Mesenchymal stem cell (in vitro differentiated cells and primary cell): ENCODE data around the gene RAB11B.

Experiments
- DNase-seq: peaks from one replicate; pipeline ENCODE4 v3.0.0-alpha.2; 2013
- H2AFZ ChIP-seq: one replicate; pipeline ENCODE4 v1.6.1; 2013; ENCODE audit warnings: low read depth, mild to moderate bottlenecking, control low read depth, inconsistent platforms, low read length, moderate library complexity
- H2AK5ac ChIP-seq: 2 replicates; pipeline ENCODE4 v1.6.1; 2013; ENCODE audit warnings: low read length, moderate library complexity, mild to moderate bottlenecking, inconsistent platforms; ENCODE audit not compliant: severe bottlenecking
- H2BK120ac ChIP-seq: one replicate; pipeline ENCODE4 v1.6.1; 2013; ENCODE audit warnings: low read depth, mild to moderate bottlenecking, inconsistent platforms, low read length, moderate library complexity
- H2BK12ac ChIP-seq, 2 experiments: one replicate each; pipeline ENCODE4 v1.6.1; 2013; ENCODE audit warnings: inconsistent platforms in 2 of 2, low read length in 2 of 2, mild to moderate bottlenecking in 2 of 2, moderate library complexity in 2 of 2, control low read depth in 1 of 2
- H2BK15ac ChIP-seq: one replicate; pipeline ENCODE4 v1.6.1; 2013; ENCODE audit warnings: mild to moderate bottlenecking, low read depth, inconsistent platforms; ENCODE audit not compliant: poor library complexity, severe bottlenecking
- H2BK5ac ChIP-seq: 2 replicates; pipeline ENCODE4 v1.6.1; 2013; ENCODE audit warnings: low read depth, mild to moderate bottlenecking, low read length, control low read depth, inconsistent platforms; ENCODE audit not compliant: poor library complexity, severe bottlenecking
- H3K14ac ChIP-seq, 2 experiments: one replicate each; pipeline ENCODE4 v1.6.1; 2013; ENCODE audit warnings: inconsistent platforms in 2 of 2, low read length in 2 of 2, control low read depth in 1 of 2, mild to moderate bottlenecking in 1 of 2, moderate library complexity in 1 of 2
- H3K18ac ChIP-seq, 2 experiments: one replicate each; pipeline ENCODE4 v1.6.1; 2013; ENCODE audit warnings: inconsistent platforms in 2 of 2, low read length in 2 of 2, control low read depth in 1 of 2, low read depth in 1 of 2, mild to moderate bottlenecking in 1 of 2
- H3K23ac ChIP-seq, 2 experiments: one replicate each; pipeline ENCODE4 v1.6.1; 2013; ENCODE audit warnings: inconsistent platforms in 2 of 2, low read length in 2 of 2, mild to moderate bottlenecking in 2 of 2, moderate library complexity in 2 of 2, control low read depth in 1 of 2
- H3K27ac ChIP-seq: 2 replicates; pipeline ENCODE4 v1.5.1; 2013; ENCODE audit warnings: mild to moderate bottlenecking, moderate library complexity, low read length, control low read depth, inconsistent platforms; ENCODE audit not compliant: poor library complexity, severe bottlenecking
- H3K27me3 ChIP-seq, 2 experiments: 2 replicates each; pipeline versions ENCODE4 v1.6.1 to v1.7.0; 2013; ENCODE audit warnings: low read length in 2 of 2, mild to moderate bottlenecking in 2 of 2, moderate library complexity in 2 of 2, control low read depth in 1 of 2, inconsistent platforms in 1 of 2; ENCODE audit not compliant: control insufficient read depth in 1 of 2, insufficient read depth in 1 of 2
- H3K36me3 ChIP-seq, 2 experiments: 2 replicates each; pipeline versions ENCODE4 v1.6.1 to v1.7.0; 2013; ENCODE audit warnings: low read length in 2 of 2, control low read depth in 1 of 2, inconsistent platforms in 1 of 2, low read depth in 1 of 2, mild to moderate bottlenecking in 1 of 2; ENCODE audit not compliant: insufficient read depth in 2 of 2, control insufficient read depth in 1 of 2
- H3K4ac ChIP-seq, 2 experiments: one replicate each; pipeline ENCODE4 v1.6.1; 2013; ENCODE audit warnings: inconsistent platforms in 2 of 2, low read length in 2 of 2, mild to moderate bottlenecking in 2 of 2, moderate library complexity in 2 of 2, control low read depth in 1 of 2, low read depth in 1 of 2
- H3K4me1 ChIP-seq: 2 replicates; pipeline ENCODE4 v1.6.1; 2013; ENCODE audit warnings: low read depth, low read length, control low read depth; ENCODE audit not compliant: control insufficient read depth, insufficient read depth
- H3K4me2 ChIP-seq: 2 replicates; pipeline ENCODE4 v1.6.1; 2013; ENCODE audit warnings: low read length, mild to moderate bottlenecking, inconsistent platforms; ENCODE audit not compliant: poor library complexity, severe bottlenecking
- H3K4me3 ChIP-seq, 2 experiments: 2 replicates each; pipeline versions ENCODE4 v1.5.1 to v1.7.0; 2013; ENCODE audit warnings: low read length in 2 of 2, mild to moderate bottlenecking in 2 of 2, control low read depth in 1 of 2, low read depth in 1 of 2; ENCODE audit not compliant: insufficient read depth in 1 of 2
- H3K79me1 ChIP-seq: replicated peaks from 2 replicates; pipeline ENCODE4 v1.6.1; 2013; ENCODE audit warnings: mild to moderate bottlenecking, control low read depth, low read length, inconsistent platforms; ENCODE audit not compliant: poor library complexity, severe bottlenecking
- H3K9ac ChIP-seq: 2 replicates; pipeline ENCODE4 v1.7.0; 2013; ENCODE audit warnings: mild to moderate bottlenecking, low read length, moderate library complexity
- H3K9me3 ChIP-seq: 2 replicates; pipeline ENCODE4 v1.7.0; 2013; ENCODE audit warnings: mild to moderate bottlenecking, low read length; ENCODE audit not compliant: control insufficient read depth
- H4K8ac ChIP-seq: one replicate; pipeline ENCODE4 v1.6.1; 2013; ENCODE audit warnings: inconsistent platforms, mild to moderate bottlenecking, low read length, moderate library complexity
- H4K91ac ChIP-seq: one replicate; pipeline ENCODE4 v1.6.1; 2013; ENCODE audit warnings: mild to moderate bottlenecking, low read length, inconsistent platforms
- WGBS: methylation state at CpG from one replicate; pipeline ENCODE4 v1.1.7; 2013; ENCODE audit warnings: mixed read lengths; 5-methylcytosine and 5-hydroxymethylcytosine counted together

RAB11B gene

DNA sequence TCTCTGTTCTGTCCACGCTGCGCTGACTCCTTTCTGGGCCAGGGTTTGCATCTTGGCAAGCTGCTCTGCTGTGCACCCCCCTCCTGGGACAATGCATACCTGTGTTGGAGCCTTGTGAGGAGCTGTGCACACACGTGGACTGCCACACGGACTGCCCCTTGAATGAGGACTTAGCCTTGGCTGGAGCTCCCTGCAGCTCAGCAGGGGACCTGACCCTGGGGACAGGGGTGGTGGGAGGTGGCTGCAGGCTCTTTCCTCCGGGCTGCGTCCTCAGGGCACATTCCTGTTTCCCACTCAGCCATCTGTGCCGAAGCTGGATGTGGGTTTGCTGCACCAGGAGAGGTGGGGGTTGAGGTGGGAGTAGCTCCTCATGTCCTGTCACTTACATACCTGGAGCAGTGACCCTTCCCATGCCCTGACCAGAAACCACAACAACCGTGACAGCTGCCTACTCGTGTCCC is 8.2 kb downstream of the RAB11B start:
- Histone ChIP-seq H3K4ac (no peak overlapping the region), H3K27ac (peak overlapping the region; percentile 5), H4K91ac (peak overlapping the region; percentile 57), H3K18ac (no peak overlapping the region), H2AFZ (no peak overlapping the region), H3K36me3 (peaks cover 26 to 63% of the 10 kb centered on the region in 2 experiments), H3K4me1 (peaks cover 43% of the 10 kb centered on the region), H2BK15ac (no peak overlapping the region), H2BK120ac (no peak overlapping the region), H3K79me1 (peaks cover 32% of the 10 kb centered on the region), H3K23ac (no peak overlapping the region), H3K27me3 (no peaks in the 10 kb centered on the region), H3K9ac (no peak overlapping the region), H2AK5ac (no peak overlapping the region), H3K9me3 (no peaks in the 10 kb centered on the region), H2BK5ac (no peak overlapping the region), H3K14ac (peak overlapping the region in 1 of 2 experiments; percentile 19), H3K4me2 (no peak overlapping the region), H3K4me3 (no peak overlapping the region), H2BK12ac (no peak overlapping the region), H4K8ac (peak overlapping the region; percentile 13)
- 74% methylated on average over 9 of the region's 9 CpGs for WGBS
- DNase-seq: no peak

DNA sequence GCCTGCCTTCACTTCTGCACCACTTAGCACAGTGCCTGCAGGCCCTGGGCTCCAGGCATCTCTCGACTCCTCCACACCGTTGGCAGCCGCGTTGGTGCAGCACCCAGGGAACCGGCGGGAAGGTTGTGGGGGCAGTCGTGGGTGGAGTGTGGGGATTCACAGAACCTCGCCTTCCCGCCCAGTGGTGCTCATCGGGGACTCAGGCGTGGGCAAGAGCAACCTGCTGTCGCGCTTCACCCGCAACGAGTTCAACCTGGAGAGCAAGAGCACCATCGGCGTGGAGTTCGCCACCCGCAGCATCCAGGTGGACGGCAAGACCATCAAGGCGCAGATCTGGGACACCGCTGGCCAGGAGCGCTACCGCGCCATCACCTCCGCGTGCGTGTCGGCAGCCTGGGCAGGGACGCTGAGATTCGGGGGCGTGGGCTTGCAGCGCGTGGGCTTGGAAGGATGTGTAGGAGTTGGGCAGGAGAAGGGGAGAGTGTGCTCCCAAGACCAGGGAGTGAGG is 9.6 kb downstream of the RAB11B start:
- WGBS: 97% methylated on average over 34 of the region's 34 CpGs
- no peak overlapping the region for H3K4ac ChIP-seq
- no peak overlapping the region for H4K91ac ChIP-seq
- H3K27ac ChIP-seq: no peak overlapping the region
- peaks cover 35 to 67% of the 10 kb centered on the region in 2 experiments for H3K36me3 ChIP-seq
- no peak overlapping the region for H2BK12ac ChIP-seq
- no peak overlapping the region for H2AFZ ChIP-seq
- no peak overlapping the region for H2BK120ac ChIP-seq
- H3K79me1 ChIP-seq: peaks cover 38% of the 10 kb centered on the region
- H3K9me3 ChIP-seq: no peaks in the 10 kb centered on the region
- peaks cover 33% of the 10 kb centered on the region for H3K4me1 ChIP-seq
- no peak overlapping the region for H2BK5ac ChIP-seq
- H4K8ac ChIP-seq: no peak overlapping the region
- no peak overlapping the region for H2BK15ac ChIP-seq
- H3K18ac ChIP-seq: no peak overlapping the region
- no peak overlapping the region for H3K4me2 ChIP-seq
- no peak overlapping the region for H2AK5ac ChIP-seq
- no peak overlapping the region for H3K9ac ChIP-seq
- no peaks in the 10 kb centered on the region for H3K27me3 ChIP-seq
- H3K14ac ChIP-seq: no peak overlapping the region
- no peak overlapping the region for H3K4me3 ChIP-seq
- H3K23ac ChIP-seq: no peak overlapping the region
- DNase-seq: no peak

DNA sequence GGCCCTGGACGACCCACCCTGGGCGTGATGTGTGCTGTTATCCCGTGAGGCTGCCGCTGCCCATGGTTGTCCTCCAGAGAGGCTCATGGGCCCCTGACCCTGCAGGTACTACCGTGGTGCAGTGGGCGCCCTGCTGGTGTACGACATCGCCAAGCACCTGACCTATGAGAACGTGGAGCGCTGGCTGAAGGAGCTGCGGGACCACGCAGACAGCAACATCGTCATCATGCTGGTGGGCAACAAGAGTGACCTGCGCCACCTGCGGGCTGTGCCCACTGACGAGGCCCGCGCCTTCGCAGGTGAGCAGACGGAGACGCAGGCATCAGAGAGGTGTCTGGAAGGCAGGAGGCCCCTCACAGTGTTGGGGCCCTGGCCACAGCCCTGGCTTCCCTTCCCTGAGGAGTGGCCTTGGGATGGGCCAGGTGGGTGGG is 11.8 kb downstream of the RAB11B start:
- H3K79me1 ChIP-seq: peaks cover 36% of the 10 kb centered on the region
- H3K23ac ChIP-seq: no peak overlapping the region
- peak overlapping the region; percentile 18 for H4K91ac ChIP-seq
- H3K14ac ChIP-seq: no peak overlapping the region
- no peak overlapping the region for H3K9ac ChIP-seq
- H3K27me3 ChIP-seq: no peaks in the 10 kb centered on the region
- H3K4me3 ChIP-seq: no peak overlapping the region
- H3K9me3 ChIP-seq: no peaks in the 10 kb centered on the region
- no peak overlapping the region for H2BK5ac ChIP-seq
- H2BK15ac ChIP-seq: no peak overlapping the region
- no peak overlapping the region for H3K27ac ChIP-seq
- no peak for DNase-seq
- H4K8ac ChIP-seq: no peak overlapping the region
- 97% methylated on average over 21 of the region's 21 CpGs for WGBS
- H3K18ac ChIP-seq: no peak overlapping the region
- no peak overlapping the region for H2AK5ac ChIP-seq
- peaks cover 44 to 64% of the 10 kb centered on the region in 2 experiments for H3K36me3 ChIP-seq
- H3K4me2 ChIP-seq: no peak overlapping the region
- H3K4me1 ChIP-seq: peaks cover 17% of the 10 kb centered on the region
- no peak overlapping the region for H2BK120ac ChIP-seq
- no peak overlapping the region for H2AFZ ChIP-seq
- H3K4ac ChIP-seq: no peak overlapping the region
- no peak overlapping the region for H2BK12ac ChIP-seq

DNA sequence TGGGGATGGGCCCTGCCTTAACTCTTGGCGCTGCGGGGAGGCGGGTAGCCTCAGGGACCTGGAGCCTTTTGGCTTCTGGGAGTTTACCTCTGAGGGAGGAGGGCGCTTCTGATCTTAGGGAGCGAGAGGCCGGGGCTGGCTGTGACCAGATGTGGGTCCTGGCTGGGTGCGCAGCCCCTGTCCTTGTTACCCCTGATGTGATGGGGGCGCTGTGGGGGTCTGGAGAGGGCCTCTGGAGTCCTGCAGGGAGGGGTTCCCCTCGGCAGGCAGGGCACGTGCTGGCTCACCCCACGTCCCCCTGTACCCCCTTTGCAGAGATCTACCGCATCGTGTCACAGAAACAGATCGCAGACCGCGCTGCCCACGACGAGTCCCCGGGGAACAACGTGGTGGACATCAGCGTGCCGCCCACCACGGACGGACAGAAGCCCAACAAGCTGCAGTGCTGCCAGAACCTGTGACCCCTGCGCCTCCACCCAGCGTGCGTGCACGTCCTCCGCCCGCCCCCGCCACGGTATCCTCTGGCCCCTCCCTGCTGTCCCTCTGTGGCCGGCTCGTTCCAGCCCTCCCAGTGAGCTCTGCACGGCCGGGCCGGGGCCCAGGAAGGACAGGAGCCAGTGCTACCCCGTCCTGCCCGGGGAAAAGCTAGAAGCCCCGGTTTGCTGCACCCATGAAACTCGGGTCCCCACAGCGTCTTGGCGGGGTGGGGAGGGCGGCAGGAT is 13.1 kb downstream of the RAB11B start:
- Histone ChIP-seq H2AFZ (no peak overlapping the region), H3K4me2 (no peak overlapping the region), H2BK15ac (no peak overlapping the region), H2BK120ac (no peak overlapping the region), H3K14ac (no peak overlapping the region), H3K9me3 (no peaks in the 10 kb centered on the region), H3K27ac (no peak overlapping the region), H3K27me3 (no peaks in the 10 kb centered on the region), H3K18ac (no peak overlapping the region), H2AK5ac (no peak overlapping the region), H2BK12ac (no peak overlapping the region), H4K8ac (no peak overlapping the region), H3K9ac (no peak overlapping the region), H3K36me3 (peaks cover 44 to 59% of the 10 kb centered on the region in 2 experiments), H3K79me1 (peaks cover 35% of the 10 kb centered on the region), H3K4ac (no peak overlapping the region), H3K23ac (no peak overlapping the region), H3K4me1 (peaks cover 7% of the 10 kb centered on the region), H2BK5ac (no peak overlapping the region), H4K91ac (no peak overlapping the region), H3K4me3 (no peak overlapping the region)
- WGBS: 96% methylated on average over 44 of the region's 44 CpGs
- DNase-seq: no peak
